ENCODE measurements around the gene ARHGAP26. TPM values are rescaled to one million over a fixed set of nuclear protein-coding genes. Genes with fewer than 3 reads are reported as not detected.

The ARHGAP26 gene
- total and polyA plus RNA-seq, 4 donors = 1.8 to 16.7 (median 4.1) TPM

DNA sequence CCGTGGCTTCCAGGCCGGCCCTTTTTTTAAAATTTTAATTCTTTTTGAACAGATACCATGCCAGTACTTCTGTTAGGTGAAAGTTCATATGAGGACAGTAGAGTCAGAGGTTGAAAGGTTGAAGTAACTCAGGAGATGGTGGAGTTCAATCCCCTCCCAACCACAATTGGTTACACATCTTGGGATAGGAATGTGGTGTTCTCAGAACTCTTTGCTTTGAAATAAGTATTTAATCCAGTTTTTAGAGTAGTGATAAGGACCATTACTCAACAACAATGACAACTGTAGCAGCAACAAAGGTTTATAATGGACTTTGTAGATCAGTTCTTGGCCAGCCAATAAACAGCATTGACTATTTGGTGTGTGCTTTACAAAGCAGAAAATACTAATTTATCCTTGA is 116.0 kb downstream of the ARHGAP26 start (continued):
- TF ChIP-seq, protein P1, sequence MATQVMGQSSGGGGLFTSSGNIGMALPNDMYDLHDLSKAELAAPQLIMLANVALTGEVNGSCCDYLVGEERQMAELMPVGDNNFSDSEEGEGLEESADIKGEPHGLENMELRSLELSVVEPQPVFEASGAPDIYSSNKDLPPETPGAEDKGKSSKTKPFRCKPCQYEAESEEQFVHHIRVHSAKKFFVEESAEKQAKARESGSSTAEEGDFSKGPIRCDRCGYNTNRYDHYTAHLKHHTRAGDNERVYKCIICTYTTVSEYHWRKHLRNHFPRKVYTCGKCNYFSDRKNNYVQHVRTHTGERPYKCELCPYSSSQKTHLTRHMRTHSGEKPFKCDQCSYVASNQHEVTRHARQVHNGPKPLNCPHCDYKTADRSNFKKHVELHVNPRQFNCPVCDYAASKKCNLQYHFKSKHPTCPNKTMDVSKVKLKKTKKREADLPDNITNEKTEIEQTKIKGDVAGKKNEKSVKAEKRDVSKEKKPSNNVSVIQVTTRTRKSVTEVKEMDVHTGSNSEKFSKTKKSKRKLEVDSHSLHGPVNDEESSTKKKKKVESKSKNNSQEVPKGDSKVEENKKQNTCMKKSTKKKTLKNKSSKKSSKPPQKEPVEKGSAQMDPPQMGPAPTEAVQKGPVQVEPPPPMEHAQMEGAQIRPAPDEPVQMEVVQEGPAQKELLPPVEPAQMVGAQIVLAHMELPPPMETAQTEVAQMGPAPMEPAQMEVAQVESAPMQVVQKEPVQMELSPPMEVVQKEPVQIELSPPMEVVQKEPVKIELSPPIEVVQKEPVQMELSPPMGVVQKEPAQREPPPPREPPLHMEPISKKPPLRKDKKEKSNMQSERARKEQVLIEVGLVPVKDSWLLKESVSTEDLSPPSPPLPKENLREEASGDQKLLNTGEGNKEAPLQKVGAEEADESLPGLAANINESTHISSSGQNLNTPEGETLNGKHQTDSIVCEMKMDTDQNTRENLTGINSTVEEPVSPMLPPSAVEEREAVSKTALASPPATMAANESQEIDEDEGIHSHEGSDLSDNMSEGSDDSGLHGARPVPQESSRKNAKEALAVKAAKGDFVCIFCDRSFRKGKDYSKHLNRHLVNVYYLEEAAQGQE (IDR thresholded peaks at IDR 0.05) = no peak
- no peak for TF ChIP-seq ATF3 (IDR thresholded peaks at IDR 0.05)
- no peak for TF ChIP-seq EGR1 (IDR thresholded peaks at IDR 0.05; ENCODE audit: low read depth in 2 of 2)
- TF ChIP-seq, protein P2, sequence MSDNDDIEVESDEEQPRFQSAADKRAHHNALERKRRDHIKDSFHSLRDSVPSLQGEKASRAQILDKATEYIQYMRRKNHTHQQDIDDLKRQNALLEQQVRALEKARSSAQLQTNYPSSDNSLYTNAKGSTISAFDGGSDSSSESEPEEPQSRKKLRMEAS (IDR thresholded peaks at IDR 0.05) = no peak

DNA sequence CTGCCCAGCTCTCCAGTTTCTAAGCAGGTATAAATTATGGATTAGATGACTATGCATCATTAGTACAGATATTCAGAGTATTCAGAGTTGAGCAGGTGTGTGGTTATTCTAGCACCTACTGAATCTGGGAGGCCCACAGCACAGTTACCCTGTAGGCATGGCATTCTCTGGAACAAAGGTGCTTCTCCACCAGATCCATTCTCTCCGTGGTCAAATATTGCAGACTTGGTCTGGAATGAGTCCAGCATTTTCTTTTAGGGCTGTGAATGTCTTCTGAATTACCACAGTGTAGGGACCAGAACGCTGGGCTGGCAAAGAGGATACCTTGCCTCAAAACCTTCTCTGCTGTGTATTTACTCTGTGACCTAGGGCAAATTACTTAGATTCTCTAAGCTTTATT is 116.8 kb downstream of the ARHGAP26 start:
- DNase-seq (ENCODE audit: low spot score) = no peak
- WGBS = 37% methylated on average over 2 of the region's 2 CpGs
- peaks cover 0 to 5% (median 2%) of the 10 kb centered on the region in 4 donors for H3K4me1 ChIP-seq (ENCODE audit: control insufficient read depth in 4 of 4, insufficient read depth in 4 of 4, low read length in 3 of 4)

GRCh38 chr5:142888469-142889085 is 118.4 kb downstream of the ARHGAP26 start:
- Histone ChIP-seq H3K36me3 (ENCODE audit: control insufficient read depth in 4 of 4, insufficient read depth in 3 of 4, low read depth in 1 of 4, low read length in 3 of 4) (peaks cover 0 to 2% (median 0%) of the 10 kb centered on the region in 4 donors), H3K9ac (ENCODE audit: low read depth in 1 of 2, low read length in 2 of 2) (no peak overlapping the region), H3K9me3 (ENCODE audit: control insufficient read depth in 4 of 4, low read length in 3 of 4) (no peaks in the 10 kb centered on the region), H3K27me3 (ENCODE audit: control insufficient read depth in 4 of 4, insufficient read depth in 4 of 4, low read length in 3 of 4) (no peaks in the 10 kb centered on the region), H3K27ac (ENCODE audit: low read depth in 1 of 2, low read length in 2 of 2) (no peak overlapping the region), H3K4me1 (ENCODE audit: control insufficient read depth in 4 of 4, insufficient read depth in 4 of 4, low read length in 3 of 4) (peaks cover 0 to 5% (median 2%) of the 10 kb centered on the region in 4 donors), H3K4me3 (ENCODE audit: low read depth in 1 of 3, low read length in 3 of 3) (no peak overlapping the region)
- 50% methylated on average over 9 of the region's 9 CpGs for WGBS
- no peak for DNase-seq (ENCODE audit: low spot score)
- TF ChIP-seq, protein P2 (IDR thresholded peaks at IDR 0.05) = no peak
- TF ChIP-seq EGR1 (IDR thresholded peaks at IDR 0.05; ENCODE audit: low read depth in 2 of 2) (no peak), RAD21 (IDR thresholded peaks at IDR 0.05) (peak; percentile 95), CTCF (IDR thresholded peaks at IDR 0.05; ENCODE audit: low read depth, low read length, missing input control) (peak; percentile 75), ATF3 (IDR thresholded peaks at IDR 0.05) (no peak), FOXA1 (IDR thresholded peaks at IDR 0.05) (no peak)
- TF ChIP-seq, protein P1 (IDR thresholded peaks at IDR 0.05) = no peak

More for the DNA sequence above, 116.8 kb downstream of the ARHGAP26 start:
- Histone ChIP-seq H3K36me3 (ENCODE audit: control insufficient read depth in 4 of 4, insufficient read depth in 3 of 4, low read depth in 1 of 4, low read length in 3 of 4) (peaks cover 0 to 2% (median 0%) of the 10 kb centered on the region in 4 donors), H3K27ac (ENCODE audit: low read depth in 1 of 2, low read length in 2 of 2) (no peak overlapping the region), H3K27me3 (ENCODE audit: control insufficient read depth in 4 of 4, insufficient read depth in 4 of 4, low read length in 3 of 4) (no peaks in the 10 kb centered on the region), H3K4me3 (ENCODE audit: low read depth in 1 of 3, low read length in 3 of 3) (no peak overlapping the region), H3K9ac (ENCODE audit: low read depth in 1 of 2, low read length in 2 of 2) (no peak overlapping the region), H3K9me3 (ENCODE audit: control insufficient read depth in 4 of 4, low read length in 3 of 4) (no peaks in the 10 kb centered on the region)
- TF ChIP-seq SP1 (IDR thresholded peaks at IDR 0.05) (no peak), HNF4A (conservative IDR thresholded peaks at IDR 0.05) (no peak), CTCF (IDR thresholded peaks at IDR 0.05; ENCODE audit: low read depth, low read length, missing input control) (no peak), TAF1 (conservative IDR thresholded peaks at IDR 0.05) (no peak), FOXA1 (IDR thresholded peaks at IDR 0.05) (no peak), RAD21 (IDR thresholded peaks at IDR 0.05) (no peak)

Measured in liver (tissue), 9 donors.